HG02840 (cell line): ENCODE measurements around the gene SLC34A3.

Experiments
- ATAC-seq: cut with Tn5 transposase; IDR thresholded peaks from one replicate; pipeline ENCODE4 v1.9.1; 2021; ENCODE audit warnings: mild to moderate bottlenecking, moderate library complexity, moderate number of reproducible peaks; ENCODE audit not compliant: unreplicated experiment, low FRiP score

Gene SLC34A3

DNA sequence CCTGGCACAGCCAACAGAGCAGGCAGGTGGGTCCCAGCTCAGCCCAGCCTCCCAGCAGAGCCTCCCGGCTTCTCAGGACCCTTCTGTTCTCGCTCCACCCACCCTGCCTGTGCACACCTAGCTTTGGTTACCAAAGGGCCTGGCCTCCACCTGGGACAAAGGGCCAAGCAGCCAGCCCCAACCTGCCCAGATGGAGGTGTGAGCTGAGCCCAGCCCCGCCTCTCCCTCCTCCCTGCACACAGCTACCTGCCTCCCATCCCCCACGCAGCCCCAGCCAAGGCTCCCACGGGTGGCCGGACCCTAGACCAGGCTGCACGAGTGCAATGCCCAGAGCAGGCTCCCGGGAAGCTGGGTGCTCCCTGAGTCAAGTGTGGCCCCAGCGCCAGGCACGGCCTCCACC is 35.8 kb upstream of the SLC34A3 start:
- no peak for ATAC-seq

DNA sequence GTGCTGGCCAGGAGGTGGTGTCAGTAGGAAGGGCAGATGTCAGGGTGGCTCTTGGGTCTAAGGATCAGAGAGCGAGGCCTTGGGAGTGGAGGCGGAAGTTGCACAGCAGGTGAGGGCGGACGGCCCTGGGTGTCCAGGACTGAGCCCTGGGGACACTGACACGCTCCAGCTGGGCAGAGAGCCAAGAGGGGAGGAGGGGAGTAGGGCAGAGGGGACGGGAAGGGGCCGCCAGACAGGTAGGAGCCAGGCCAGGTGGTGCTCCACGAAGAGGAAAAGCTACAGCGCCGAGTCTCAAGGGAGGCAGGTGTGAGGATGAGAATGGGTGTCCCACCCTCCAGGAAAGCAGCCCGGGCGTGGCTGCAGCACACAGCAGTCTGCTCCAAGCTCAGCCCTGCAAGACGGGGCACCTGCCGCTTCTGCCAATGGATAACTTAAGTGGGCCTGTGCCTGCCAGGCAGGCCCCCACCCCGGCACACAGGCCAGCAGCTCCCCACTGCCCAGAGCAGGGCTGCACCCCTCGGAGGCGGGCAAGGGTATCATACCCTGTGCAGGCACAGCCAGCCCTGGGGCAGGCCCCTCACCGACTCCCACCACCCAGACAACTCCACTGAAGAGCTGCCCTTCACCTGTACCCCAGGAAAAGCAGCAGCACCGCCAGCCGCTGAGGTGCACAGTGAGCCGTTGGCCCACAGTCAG is 35.0 kb upstream of the SLC34A3 start:
- no peak for ATAC-seq

- no peak for ATAC-seq
Measured at GRCh38 chr9:137198051-137198901, 32.4 kb upstream of the SLC34A3 start.

DNA sequence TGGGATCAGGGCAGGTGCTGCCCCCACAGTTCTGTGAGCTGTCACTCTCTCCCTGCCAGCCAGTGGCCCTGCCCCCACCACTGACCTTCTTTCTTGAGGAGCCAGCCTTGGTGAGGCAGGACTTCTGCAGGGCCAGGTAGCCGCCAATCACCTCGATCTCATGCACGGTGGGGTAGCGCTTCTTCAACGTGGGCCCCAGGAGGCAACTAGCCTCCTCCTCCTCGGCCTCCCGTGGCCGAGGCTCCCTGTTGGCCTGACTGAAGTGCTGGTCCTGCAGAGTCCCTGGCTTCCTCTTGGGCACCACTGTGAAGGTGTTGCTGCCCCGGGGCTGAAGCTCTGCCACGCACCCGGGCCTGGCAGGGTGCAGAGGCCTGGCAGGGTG is 31.8 kb upstream of the SLC34A3 start:
- ATAC-seq, result no peak

- ATAC-seq, result no peak
Measured at GRCh38 chr9:137199411-137200121, 31.1 kb upstream of the SLC34A3 start.

DNA sequence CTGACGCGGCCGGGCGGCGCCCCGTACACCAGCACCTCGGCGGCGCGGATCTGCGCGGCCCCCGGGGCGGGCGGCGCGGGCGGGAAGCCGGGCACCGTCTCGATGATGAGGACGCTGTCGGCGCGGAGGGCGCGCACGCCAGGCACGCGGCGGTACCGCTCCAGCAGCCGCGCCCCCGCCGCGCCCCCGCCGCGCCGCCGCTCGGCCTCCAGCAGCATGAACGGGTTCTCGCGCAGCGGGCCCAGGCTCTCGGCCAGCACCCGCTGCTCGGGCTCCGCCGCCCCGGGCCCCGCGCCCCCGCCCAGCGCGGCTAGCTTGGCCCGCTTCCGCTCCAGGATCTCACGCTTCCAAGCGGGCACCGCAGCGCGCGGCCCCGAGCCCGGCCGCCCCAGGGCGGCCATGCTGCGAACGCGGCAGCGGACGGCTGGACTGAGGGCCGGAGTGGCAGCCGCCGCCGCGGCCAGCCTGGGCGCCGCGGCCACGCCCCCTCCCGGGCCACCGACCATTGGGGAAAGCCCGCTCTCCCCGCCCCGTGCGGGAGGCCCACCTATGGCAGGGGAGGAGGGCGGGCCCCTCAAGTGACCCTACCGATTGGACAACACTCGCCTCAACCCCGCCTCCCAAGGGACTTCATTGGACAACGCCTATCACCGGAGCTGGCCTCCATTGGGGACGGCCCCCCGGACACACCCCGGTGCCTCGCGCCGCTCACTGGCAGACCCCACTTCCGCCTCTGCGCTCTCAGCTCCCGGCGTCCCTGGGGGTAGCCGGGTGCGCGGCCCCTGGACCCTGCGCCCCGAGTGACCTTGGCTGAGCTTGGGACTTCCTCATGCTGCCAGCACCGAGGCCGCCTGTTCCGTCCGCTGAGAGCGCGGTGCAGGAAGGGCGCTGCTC is 30.1 kb upstream of the SLC34A3 start, which contains the start of gene TPRN:
TSS of gene TPRN (minus strand) at position 431 of the 894 bp plus-strand sequence. CDS start at position 401, 30 bp downstream.
- ATAC-seq, result peak; percentile 87

DNA sequence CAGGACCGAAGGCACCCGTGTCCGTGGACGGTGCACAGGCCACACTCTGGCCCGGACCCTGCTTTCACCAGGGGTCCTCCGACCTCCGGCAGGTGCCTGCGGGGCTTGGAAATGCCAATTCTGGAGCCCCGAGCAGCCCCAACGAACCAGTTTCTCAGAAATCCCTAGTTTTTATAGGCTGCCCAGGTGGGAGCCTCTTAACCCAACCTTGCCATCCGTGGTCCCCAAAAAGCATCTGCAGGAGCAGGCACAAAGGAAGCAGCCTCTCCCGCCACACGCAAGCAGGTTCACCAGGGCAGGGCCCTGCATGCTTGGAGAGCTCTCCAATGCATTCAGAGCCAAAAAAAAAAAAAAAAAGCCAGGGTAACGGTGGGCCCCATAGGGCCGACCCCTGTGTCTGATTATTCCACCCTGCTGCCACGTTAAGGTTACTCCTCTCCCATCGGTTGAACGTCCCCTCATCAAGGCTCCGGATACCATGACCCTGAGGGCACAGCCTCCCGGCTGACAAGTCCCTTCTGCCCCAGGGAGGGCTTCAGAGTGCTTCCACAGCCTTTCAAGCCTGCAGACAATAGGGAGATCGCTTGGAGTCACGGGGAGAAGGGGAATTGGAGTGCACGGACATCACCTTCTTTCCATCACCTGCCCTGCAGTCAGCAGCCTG is 29.4 kb upstream of the SLC34A3 start:
- no peak for ATAC-seq

GRCh38 chr9:137202966-137203365 is 27.7 kb upstream of the SLC34A3 start:
- no peak for ATAC-seq

DNA sequence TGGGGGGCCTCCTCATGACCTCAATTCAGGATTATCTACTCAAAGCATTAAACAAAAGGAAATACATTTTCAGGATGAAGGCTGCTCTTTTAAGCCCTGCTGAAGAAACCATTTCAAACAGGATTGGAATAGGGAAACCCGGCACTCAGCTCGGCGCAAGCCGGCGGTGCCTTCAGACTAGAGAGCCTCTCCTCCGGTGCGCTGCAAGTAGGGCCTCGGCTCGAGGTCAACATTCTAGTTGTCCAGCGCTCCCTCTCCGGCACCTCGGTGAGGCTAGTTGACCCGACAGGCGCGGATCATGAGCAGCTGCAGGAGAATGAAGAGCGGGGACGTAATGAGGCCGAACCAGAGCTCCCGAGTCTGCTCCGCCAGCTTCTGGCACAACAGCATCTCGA is 26.0 kb upstream of the SLC34A3 start:
- ATAC-seq, result no peak

DNA sequence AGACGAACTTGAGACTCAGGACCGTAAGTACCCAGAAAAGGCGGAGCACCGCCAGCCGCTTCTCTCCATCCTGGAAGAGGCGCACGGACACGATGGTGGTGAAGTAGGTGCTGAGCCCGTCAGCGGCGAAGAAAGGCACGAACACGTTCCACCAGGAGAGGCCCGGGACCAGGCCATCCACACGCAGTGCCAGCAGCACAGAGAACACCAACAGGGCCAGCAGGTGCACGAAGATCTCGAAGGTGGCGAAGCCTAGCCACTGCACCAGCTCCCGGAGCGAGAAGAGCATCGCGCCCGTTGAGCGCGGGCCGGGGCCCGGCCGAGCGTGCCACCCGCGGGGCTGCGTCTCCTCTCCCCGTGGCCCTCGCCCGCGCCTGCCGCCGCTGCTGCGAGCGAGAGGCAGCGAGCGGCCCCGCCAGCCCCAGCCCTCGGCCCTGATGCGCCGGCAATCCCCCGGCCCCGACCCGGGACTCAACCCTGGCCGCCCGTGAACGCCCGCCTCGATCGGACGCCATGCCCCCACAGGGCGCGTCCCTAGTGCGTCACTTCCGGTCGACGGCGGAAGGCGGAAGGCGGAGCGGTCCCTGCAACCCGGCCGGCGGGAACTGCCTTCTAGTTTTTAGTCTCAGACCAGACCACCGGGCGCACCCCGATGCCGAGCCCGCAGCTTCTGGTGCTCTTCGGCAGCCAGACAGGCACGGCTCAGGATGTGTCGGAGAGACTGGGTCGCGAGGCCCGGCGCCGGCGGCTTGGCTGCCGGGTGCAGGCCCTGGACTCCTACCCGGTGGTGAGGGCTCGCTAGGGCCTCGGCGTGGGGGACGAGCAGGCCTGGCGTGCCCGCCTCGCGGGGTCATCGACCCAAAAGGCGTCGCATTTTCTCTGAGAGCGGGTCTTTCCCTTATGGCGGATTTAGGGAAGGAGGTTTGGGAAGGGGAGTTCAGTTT is 25.3 kb upstream of the SLC34A3 start, which contains the start of the genes NDOR1 and TMEM203:
TSS of gene NDOR1 (plus strand) at position 575 of the 944 bp plus-strand sequence. CDS start at position 653, 78 bp downstream.
TSS of gene TMEM203 (minus strand) at position 523 of the 944 bp plus-strand sequence. CDS start at position 289, 234 bp downstream.
- peak; percentile 35 for ATAC-seq

DNA sequence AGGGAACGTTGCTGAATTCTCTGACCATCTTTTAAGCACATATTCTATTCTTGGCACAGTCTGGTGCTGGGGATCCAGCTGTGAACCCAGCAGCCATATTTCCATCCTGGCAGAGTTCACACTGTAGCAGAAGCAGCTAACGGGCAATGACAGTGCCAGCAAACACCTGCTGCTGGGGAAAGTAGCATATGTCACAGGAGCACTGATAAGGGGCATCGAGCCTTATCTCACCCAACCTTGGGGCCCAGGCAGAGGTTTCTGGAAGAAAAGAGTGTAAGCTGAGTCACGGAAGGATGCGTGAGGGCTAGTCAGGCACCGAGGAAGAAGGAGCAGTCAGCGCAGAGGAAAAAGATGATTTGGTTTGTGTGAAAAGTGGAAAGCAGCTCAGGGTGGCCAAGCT is 24.1 kb upstream of the SLC34A3 start:
- no peak for ATAC-seq

GRCh38 chr9:137211532-137211931 is 19.2 kb upstream of the SLC34A3 start:
- ATAC-seq, result no peak

DNA sequence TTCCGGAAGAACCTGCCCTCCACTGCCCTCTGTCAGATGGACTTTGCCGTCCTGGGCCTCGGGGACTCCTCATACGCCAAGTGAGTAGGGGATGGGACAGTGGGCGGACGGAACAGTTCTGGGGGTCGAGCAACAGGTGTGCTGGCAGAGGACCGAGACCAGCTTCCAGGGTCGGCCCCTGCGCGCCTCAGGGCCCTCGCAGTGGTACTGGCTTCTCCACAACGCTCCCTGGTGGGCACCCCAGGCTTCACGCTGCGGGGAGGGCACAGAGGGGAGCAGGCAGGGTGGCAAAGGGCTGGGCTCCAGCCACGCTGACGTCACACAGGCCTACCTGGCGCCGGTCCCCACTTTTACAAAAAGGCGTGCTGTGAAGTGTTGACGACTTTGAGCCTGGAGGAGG is 18.2 kb upstream of the SLC34A3 start:
- ATAC-seq, result no peak

DNA sequence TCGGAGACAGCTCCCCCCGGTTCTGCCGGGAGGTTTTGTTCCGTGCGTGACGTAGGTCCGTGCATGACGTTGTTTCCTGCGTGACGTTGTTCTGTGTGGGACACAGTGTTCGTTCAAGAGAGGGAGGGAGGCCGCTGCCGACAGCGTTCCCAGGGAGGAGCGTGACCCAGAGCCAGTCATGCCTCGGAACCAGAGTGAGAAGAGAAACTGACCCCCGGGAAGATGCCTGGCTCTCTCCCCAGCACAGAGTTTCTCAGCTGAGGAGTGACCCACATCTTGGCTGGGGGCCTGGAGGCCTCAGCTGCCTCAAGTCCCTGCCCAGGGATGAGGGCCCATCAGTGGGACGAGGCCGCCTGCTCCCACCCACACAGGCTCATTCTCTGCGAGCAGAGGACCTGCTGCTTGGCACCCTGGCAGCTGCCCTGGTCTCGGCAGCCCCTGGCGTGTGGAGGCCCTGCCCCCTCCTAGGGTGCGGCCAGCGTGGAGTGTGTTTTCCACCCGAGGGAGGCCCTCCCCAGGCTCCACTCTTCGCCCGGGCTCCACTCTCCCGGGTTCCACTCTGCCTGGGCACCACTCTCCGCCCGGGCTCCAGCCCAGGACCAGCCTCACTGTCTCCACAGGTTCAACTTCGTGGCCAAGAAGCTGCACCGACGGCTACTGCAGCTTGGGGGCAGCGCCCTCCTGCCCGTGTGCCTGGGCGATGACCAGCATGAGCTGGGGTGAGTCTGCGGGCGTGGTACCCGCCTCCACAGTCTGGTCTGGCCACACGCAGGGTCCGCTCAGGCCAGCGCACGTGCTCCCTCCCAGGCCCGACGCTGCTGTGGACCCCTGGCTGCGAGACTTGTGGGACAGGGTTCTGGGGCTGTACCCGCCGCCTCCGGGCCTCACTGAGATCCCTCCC is 17.3 kb upstream of the SLC34A3 start:
- ATAC-seq, result no peak

GRCh38 chr9:137214620-137215019 is 16.1 kb upstream of the SLC34A3 start:
- no peak for ATAC-seq

DNA sequence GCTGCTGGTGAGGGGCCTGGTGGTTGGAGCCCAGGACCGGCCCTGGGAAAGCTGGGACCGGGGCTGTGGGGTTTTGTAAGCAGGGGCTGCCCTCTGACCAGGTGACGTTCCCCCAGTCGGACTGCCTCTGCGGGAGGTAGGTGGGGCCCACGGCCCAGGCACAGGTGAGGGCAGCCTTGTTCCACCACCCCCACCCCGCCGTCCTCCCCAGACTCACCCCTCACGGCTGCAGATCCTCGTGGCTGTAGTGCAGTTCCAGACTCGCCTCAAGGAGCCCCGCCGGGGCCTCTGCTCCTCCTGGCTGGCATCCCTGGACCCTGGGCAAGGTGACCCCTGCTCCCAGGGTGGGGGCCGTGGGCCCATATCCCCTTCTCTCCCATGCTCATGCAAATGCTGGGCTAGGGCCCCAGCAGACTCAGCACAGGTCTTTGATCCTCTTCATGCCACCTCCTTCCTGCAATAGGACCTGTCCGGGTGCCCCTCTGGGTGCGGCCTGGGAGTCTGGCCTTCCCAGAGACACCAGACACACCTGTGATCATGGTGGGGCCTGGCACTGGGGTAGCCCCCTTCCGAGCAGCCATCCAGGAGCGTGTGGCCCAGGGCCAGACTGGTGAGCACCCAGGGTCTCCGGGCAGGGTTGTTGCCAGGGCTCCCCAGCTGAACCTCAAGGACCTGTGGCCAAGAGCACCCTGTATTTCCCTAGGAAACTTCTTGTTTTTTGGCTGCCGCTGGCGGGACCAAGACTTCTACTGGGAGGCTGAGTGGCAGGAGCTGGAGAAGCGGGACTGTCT is 15.3 kb upstream of the SLC34A3 start:
- no peak for ATAC-seq
